Esophagus squamous epithelium (tissue), 5 donors: ENCODE measurements around the gene LDHB. TPM values are rescaled to one million over a fixed set of nuclear protein-coding genes. Genes with fewer than 3 reads are reported as not detected.

Experiments
- DNase-seq: peaks from one replicate; lab custom pipeline; 2025; lab: John Stamatoyannopoulos, UW
- H3K27ac ChIP-seq, 4 donors: fragments of 200-600 bp; sonication (generic); one replicate each; pipeline ENCODE4 v1.5.1; 2016 to 2019; ENCODE audit warnings: mild to moderate bottlenecking in 1 of 4
- H3K27me3 ChIP-seq, 4 donors: fragments of 200-600 bp; sonication (generic); 1 replicate in 3 of 4; 2 replicates in 1 of 4; pipeline versions ENCODE4 v1.5.1 to v1.6.0; 2017 to 2021; ENCODE audit warnings: antibody characterized with exemption in 1 of 4
- H3K36me3 ChIP-seq, 3 donors: fragments of 200-600 bp; sonication (generic); one replicate each; pipeline ENCODE4 v1.5.1; 2016 to 2019
- H3K4me1 ChIP-seq, 3 donors: fragments of 200-600 bp; sonication (generic); one replicate each; pipeline ENCODE4 v1.5.1; 2017 to 2019
- H3K4me3 ChIP-seq, 4 donors: fragments of 200-600 bp; sonication (generic); 1 replicate in 3 of 4; 2 replicates in 1 of 4; pipeline ENCODE4 v1.5.1; 2016 to 2019; ENCODE audit warnings: mild to moderate bottlenecking in 2 of 4, moderate library complexity in 1 of 4
- H3K9me3 ChIP-seq, 3 donors: fragments of 200-600 bp; sonication (generic); one replicate each; pipeline ENCODE4 v1.5.1; 2016 to 2019
- POLR2A ChIP-seq, 4 donors: fragments of 450-650 bp; IDR thresholded peaks; one replicate each; pipeline ENCODE4 v1.6.1; 2017; ENCODE audit warnings: antibody characterized with exemption in 4 of 4, mild to moderate bottlenecking in 4 of 4, moderate library complexity in 3 of 4
- WGBS, 2 donors: methylation state at CpG; one replicate each; pipeline ENCODE4 v1.1.5; 2018; 5-methylcytosine and 5-hydroxymethylcytosine counted together
- intact Hi-C: fragments of 100-400 bp; cut with DNase I; formaldehyde crosslinking; loops from one replicate; pipeline ENCODE4 v1.15.0; 2022
- total RNA-seq, 4 donors: library from RNA; depleted of rRNA; stranded (reverse); fragments of >200 nt; gene quantifications; one replicate each; pipeline ENCODE4 v1.1.0, GENCODE V29; 2016
- TF ChIP-seq, protein P1 (sequence below), 6 experiments: fragments of 450-650 bp in 4 of 6; fragments of 200-600 bp in 2 of 6; sonication (generic) in 2 of 6; IDR thresholded peaks; one replicate each; pipeline ENCODE4 v1.5.1; 2016 to 2019; ENCODE audit warnings: antibody characterized with exemption in 6 of 6, mild to moderate bottlenecking in 4 of 6, moderate library complexity in 4 of 6
- donor health status: DM: yes; HTN: yes; CAD: no.

Gene LDHB
- total RNA-seq, 4 donors from 2014 or later: 79.1 to 251 (median 213) TPM

DNA sequence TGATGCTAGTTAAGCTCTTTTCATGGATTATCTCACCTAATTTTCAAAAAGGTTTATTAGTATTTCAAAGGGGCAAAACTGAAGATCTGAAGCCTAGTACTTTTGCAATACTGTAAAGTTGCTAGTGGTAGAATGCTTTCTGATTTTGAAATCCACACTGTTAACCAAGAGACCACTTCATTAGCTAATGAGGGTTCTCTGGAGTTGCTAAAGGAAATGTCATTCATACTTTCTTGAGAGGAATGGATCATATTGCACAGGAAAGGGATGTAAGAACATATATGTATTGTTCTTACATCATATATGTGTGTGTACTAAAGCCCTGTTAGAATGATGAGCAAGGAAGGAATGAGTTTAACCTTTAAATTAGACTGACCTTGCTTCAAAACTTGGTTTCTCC lies 39.0 kb upstream of the LDHB start:
- Histone ChIP-seq H3K27me3 (no peaks in the 10 kb centered on the region), H3K36me3 (no peaks in the 10 kb centered on the region), H3K27ac (no peak overlapping the region), H3K9me3 (no peaks in the 10 kb centered on the region), H3K4me3 (no peak overlapping the region), H3K4me1 (peaks cover 0 to 3% (median 0%) of the 10 kb centered on the region in 3 donors)
- DNase-seq: no peak
- TF ChIP-seq, protein P1, sequence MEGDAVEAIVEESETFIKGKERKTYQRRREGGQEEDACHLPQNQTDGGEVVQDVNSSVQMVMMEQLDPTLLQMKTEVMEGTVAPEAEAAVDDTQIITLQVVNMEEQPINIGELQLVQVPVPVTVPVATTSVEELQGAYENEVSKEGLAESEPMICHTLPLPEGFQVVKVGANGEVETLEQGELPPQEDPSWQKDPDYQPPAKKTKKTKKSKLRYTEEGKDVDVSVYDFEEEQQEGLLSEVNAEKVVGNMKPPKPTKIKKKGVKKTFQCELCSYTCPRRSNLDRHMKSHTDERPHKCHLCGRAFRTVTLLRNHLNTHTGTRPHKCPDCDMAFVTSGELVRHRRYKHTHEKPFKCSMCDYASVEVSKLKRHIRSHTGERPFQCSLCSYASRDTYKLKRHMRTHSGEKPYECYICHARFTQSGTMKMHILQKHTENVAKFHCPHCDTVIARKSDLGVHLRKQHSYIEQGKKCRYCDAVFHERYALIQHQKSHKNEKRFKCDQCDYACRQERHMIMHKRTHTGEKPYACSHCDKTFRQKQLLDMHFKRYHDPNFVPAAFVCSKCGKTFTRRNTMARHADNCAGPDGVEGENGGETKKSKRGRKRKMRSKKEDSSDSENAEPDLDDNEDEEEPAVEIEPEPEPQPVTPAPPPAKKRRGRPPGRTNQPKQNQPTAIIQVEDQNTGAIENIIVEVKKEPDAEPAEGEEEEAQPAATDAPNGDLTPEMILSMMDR (IDR thresholded peaks at IDR 0.05): no peak
- no peak for TF ChIP-seq POLR2A (IDR thresholded peaks at IDR 0.05)
- intact Hi-C loops: loop anchor here (5.0 kb wide), 1 partner anchor 321 kb away; no protein-coding TSS in a partner anchor

DNA sequence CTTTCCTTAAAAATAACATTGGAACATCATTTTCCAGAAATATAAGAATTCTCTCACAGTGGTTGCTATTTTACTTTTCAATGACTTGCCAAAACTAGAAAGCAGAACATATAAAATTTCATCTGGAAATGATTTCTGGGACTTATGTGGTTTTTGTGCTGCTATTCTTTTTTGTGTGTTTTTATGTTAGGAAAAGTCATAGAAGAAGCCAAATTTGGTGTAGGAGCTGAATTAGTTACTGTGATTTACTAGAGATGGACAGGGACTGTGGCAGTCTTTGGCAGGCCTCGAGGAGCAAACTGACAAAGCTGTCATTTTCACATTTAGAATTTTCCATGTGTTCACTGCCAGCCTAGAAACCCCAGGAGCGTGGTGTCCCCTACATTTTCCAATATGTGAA lies 38.3 kb upstream of the LDHB start:
- WGBS, 2 donors: 47 to 48% methylated on average over 2 of the region's 2 CpGs
- H3K27me3 ChIP-seq: no peaks in the 10 kb centered on the region
- no peak overlapping the region for H3K27ac ChIP-seq
- no peak for TF ChIP-seq POLR2A (IDR thresholded peaks at IDR 0.05)
- TF ChIP-seq, protein P1 (IDR thresholded peaks at IDR 0.05): no peak
- intact Hi-C loops: loop anchor here (5.0 kb wide), 1 partner anchor 321 kb away; no protein-coding TSS in a partner anchor
- no peaks in the 10 kb centered on the region for H3K9me3 ChIP-seq
- peaks cover 0 to 3% (median 0%) of the 10 kb centered on the region in 3 donors for H3K4me1 ChIP-seq
- DNase-seq: no peak
- H3K36me3 ChIP-seq: no peaks in the 10 kb centered on the region
- no peak overlapping the region for H3K4me3 ChIP-seq

DNA sequence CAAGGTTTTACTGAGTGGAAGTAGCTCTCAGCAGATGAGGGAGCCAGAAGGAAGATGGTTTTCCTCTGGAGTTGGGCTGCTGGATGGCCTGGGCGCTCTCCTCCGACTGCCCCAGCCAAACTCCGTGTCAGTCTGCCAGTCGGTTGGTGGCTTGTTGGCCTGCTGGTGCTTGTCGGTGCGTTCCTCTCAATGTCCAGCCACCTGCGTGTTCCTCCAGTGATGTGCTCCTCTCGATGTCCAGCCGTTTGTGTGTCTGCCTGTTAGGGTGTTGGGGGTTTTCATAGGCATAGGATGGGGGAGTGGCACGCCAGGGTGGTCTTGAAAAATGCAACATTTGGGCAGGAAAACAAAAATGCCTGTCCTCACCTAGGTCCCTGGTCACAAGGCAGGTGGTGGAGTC lies 37.0 kb upstream of the LDHB start:
- intact Hi-C loops: loop anchor here (5.0 kb wide), 1 partner anchor 323 kb away; no protein-coding TSS in a partner anchor
- Histone ChIP-seq H3K27ac (no peak overlapping the region), H3K9me3 (no peaks in the 10 kb centered on the region), H3K36me3 (no peaks in the 10 kb centered on the region), H3K4me1 (peaks cover 0 to 3% (median 0%) of the 10 kb centered on the region in 3 donors), H3K27me3 (no peaks in the 10 kb centered on the region), H3K4me3 (no peak overlapping the region)
- TF ChIP-seq, protein P1 (IDR thresholded peaks at IDR 0.05): no peak
- TF ChIP-seq POLR2A (IDR thresholded peaks at IDR 0.05): no peak
- DNase-seq: no peak
- WGBS, 2 donors: 83 to 91% methylated on average over 1 to 6 of the region's 10 CpGs

DNA sequence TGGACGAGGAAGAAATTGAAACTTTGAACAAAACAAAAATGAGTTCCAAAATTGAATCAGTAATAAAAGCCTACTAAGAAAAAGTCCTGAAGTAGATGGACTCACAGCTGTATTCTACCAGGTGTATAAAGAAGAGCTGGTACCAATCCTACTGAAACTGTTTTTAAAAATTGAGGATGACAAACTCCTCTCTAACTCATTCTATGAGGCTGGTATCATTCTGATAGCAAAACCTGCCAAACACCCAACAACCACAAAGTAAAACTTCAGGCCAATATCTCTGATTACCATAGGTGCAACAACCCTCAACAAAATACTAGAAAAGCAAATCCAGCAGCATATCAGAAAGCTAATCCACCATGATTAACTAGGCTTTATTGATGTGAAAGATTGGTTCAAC lies 33.9 kb upstream of the LDHB start:
- intact Hi-C loops: no loop called here
- H3K27me3 ChIP-seq: no peaks in the 10 kb centered on the region
- no peak for DNase-seq
- no peaks in the 10 kb centered on the region for H3K36me3 ChIP-seq
- no peak overlapping the region for H3K4me3 ChIP-seq
- TF ChIP-seq POLR2A (IDR thresholded peaks at IDR 0.05): no peak
- TF ChIP-seq, protein P1 (IDR thresholded peaks at IDR 0.05): no peak
- H3K27ac ChIP-seq: no peak overlapping the region
- peaks cover 0 to 6% (median 0%) of the 10 kb centered on the region in 3 donors for H3K9me3 ChIP-seq
- no peaks in the 10 kb centered on the region for H3K4me1 ChIP-seq
- WGBS, 2 donors: 58 to 63% methylated on average over 1 of the region's 1 CpG

DNA sequence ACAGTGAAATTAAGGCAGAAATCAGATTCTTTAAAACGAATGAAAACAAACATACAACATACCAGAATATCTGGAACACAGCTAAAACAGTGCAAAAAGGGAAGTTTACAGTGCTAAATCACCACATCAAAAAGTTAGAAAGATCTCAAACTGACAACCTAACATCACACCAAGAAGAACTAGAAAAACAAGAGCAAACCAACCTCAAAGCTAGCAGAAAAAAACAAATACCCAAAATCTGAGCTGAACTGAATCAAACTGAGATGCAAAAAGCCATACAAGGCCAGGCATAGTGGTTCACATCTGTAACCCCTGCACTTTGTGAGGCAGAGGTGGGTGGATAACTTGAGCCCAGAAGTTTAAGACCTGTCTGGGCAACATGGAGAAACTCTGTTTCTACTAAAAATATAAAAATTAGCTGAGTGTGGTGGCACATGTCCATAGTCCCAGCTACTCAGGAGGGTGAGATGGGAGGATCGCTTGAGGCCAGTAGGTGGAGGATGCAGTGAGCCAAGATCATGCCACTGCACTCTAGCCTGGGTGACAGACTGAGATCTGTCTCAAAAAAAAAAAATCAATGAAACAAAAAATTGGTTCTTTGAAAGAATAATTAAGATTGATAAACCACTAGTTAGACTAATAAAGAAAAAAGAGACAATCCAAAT lies 33.2 kb upstream of the LDHB start:
- no peak overlapping the region for H3K27ac ChIP-seq
- intact Hi-C loops: no loop called here
- H3K9me3 ChIP-seq: peaks cover 0 to 6% (median 0%) of the 10 kb centered on the region in 3 donors
- H3K4me3 ChIP-seq: no peak overlapping the region
- no peak for DNase-seq
- TF ChIP-seq, protein P1 (IDR thresholded peaks at IDR 0.05): no peak
- TF ChIP-seq POLR2A (IDR thresholded peaks at IDR 0.05): no peak
- no peaks in the 10 kb centered on the region for H3K36me3 ChIP-seq
- H3K4me1 ChIP-seq: no peaks in the 10 kb centered on the region
- WGBS, 2 donors: 55 to 73% methylated on average over 2 of the region's 2 CpGs
- H3K27me3 ChIP-seq: no peaks in the 10 kb centered on the region
